ENCODE data around the gene ADSS2.

Gene ADSS2

GRCh38 chr1:244473059-244473605, 21.4 kb upstream of the ADSS2 start:
- Histone ChIP-seq H3K9me3 (ENCODE audit: severe bottlenecking) (no peaks in the 10 kb centered on the region), H3K4me3 (ENCODE audit: severe bottlenecking) (no peak overlapping the region), H3K36me3 (ENCODE audit: low read depth) (no peaks in the 10 kb centered on the region), H3K4me1 (ENCODE audit: insufficient read depth, poor library complexity, severe bottlenecking) (no peaks in the 10 kb centered on the region), H3K27ac (ENCODE audit: poor library complexity, severe bottlenecking) (no peak overlapping the region), H3K27me3 (ENCODE audit: insufficient read depth, poor library complexity, severe bottlenecking) (no peaks in the 10 kb centered on the region)
- DNase-seq (ENCODE audit: low spot score), result no peak
- no peak for ATAC-seq (ENCODE audit: low read depth)
- no peak for TF ChIP-seq CTCF (IDR thresholded peaks at IDR 0.05; ENCODE audit: poor library complexity, severe bottlenecking)

GRCh38 chr1:244466724-244467123, 15.0 kb upstream of the ADSS2 start:
- no peaks in the 10 kb centered on the region for H3K4me1 ChIP-seq (ENCODE audit: insufficient read depth, poor library complexity, severe bottlenecking)
- H3K27me3 ChIP-seq (ENCODE audit: insufficient read depth, poor library complexity, severe bottlenecking), result no peaks in the 10 kb centered on the region
- no peak overlapping the region for H3K27ac ChIP-seq (ENCODE audit: poor library complexity, severe bottlenecking)
- H3K4me3 ChIP-seq (ENCODE audit: severe bottlenecking), result no peak overlapping the region
- H3K9me3 ChIP-seq (ENCODE audit: severe bottlenecking), result no peaks in the 10 kb centered on the region
- ATAC-seq (ENCODE audit: low read depth) (no peak), DNase-seq (ENCODE audit: low spot score) (no peak)
- no peaks in the 10 kb centered on the region for H3K36me3 ChIP-seq (ENCODE audit: low read depth)
- no peak for TF ChIP-seq CTCF (IDR thresholded peaks at IDR 0.05; ENCODE audit: poor library complexity, severe bottlenecking)

- no peaks in the 10 kb centered on the region for H3K27me3 ChIP-seq (ENCODE audit: insufficient read depth, poor library complexity, severe bottlenecking)
- TF ChIP-seq CTCF (IDR thresholded peaks at IDR 0.05; ENCODE audit: poor library complexity, severe bottlenecking), result no peak
- H3K4me1 ChIP-seq (ENCODE audit: insufficient read depth, poor library complexity, severe bottlenecking), result peaks cover 9% of the 10 kb centered on the region
- peak within 1 kb of the TSS; percentile 26 for H3K4me3 ChIP-seq (ENCODE audit: severe bottlenecking)
- no peaks in the 10 kb centered on the region for H3K36me3 ChIP-seq (ENCODE audit: low read depth)
- ATAC-seq (ENCODE audit: low read depth), result peak; percentile 94
- peak; percentile 62 for DNase-seq (ENCODE audit: low spot score)
- peak within 1 kb of the TSS; percentile 14 for H3K27ac ChIP-seq (ENCODE audit: poor library complexity, severe bottlenecking)
- no peaks in the 10 kb centered on the region for H3K9me3 ChIP-seq (ENCODE audit: severe bottlenecking)
Observed at GRCh38 chr1:244461245-244462071, 9.7 kb upstream of the ADSS2 start, which contains the start of gene CATSPERE. TSS of gene CATSPERE (plus strand) at chr1:244461273. CDS start at chr1:244461430, 157 bp downstream.

GRCh38 chr1:244460197-244460596, 8.5 kb upstream of the ADSS2 start:
- no peak for TF ChIP-seq CTCF (IDR thresholded peaks at IDR 0.05; ENCODE audit: poor library complexity, severe bottlenecking)
- H3K27me3 ChIP-seq (ENCODE audit: insufficient read depth, poor library complexity, severe bottlenecking), result no peaks in the 10 kb centered on the region

GRCh38 chr1:244458781-244459180, 7.1 kb upstream of the ADSS2 start:
- no peak for ATAC-seq (ENCODE audit: low read depth)
- peaks cover 9% of the 10 kb centered on the region for H3K4me1 ChIP-seq (ENCODE audit: insufficient read depth, poor library complexity, severe bottlenecking)
- TF ChIP-seq CTCF (IDR thresholded peaks at IDR 0.05; ENCODE audit: poor library complexity, severe bottlenecking), result no peak
- H3K9me3 ChIP-seq (ENCODE audit: severe bottlenecking), result no peaks in the 10 kb centered on the region
- no peaks in the 10 kb centered on the region for H3K36me3 ChIP-seq (ENCODE audit: low read depth)
- no peak overlapping the region for H3K27ac ChIP-seq (ENCODE audit: poor library complexity, severe bottlenecking)
- no peaks in the 10 kb centered on the region for H3K27me3 ChIP-seq (ENCODE audit: insufficient read depth, poor library complexity, severe bottlenecking)
- no peak for DNase-seq (ENCODE audit: low spot score)
- H3K4me3 ChIP-seq (ENCODE audit: severe bottlenecking), result no peak overlapping the region

More at GRCh38 chr1:244460197-244460596, 8.5 kb upstream of the ADSS2 start:
- ATAC-seq (ENCODE audit: low read depth) (no peak), DNase-seq (ENCODE audit: low spot score) (no peak)
- Histone ChIP-seq H3K4me3 (ENCODE audit: severe bottlenecking) (no peak overlapping the region), H3K36me3 (ENCODE audit: low read depth) (no peaks in the 10 kb centered on the region), H3K4me1 (ENCODE audit: insufficient read depth, poor library complexity, severe bottlenecking) (peaks cover 9% of the 10 kb centered on the region), H3K27ac (ENCODE audit: poor library complexity, severe bottlenecking) (no peak overlapping the region), H3K9me3 (ENCODE audit: severe bottlenecking) (no peaks in the 10 kb centered on the region)
